HepG2 (cell line): Measurements from ENCODE around the gene APEX1. TPM values are rescaled to one million over a fixed set of nuclear protein-coding genes. Genes with fewer than 3 reads are reported as not detected.

Experiments used
- ETV6 ChIP-seq: sonication (generic); formaldehyde crosslinking; conservative IDR thresholded peaks from 2 replicates; pipeline ENCODE4 v1.4.0; 2020; ENCODE audit warnings: missing genetic modification reagents
- MBNL3 ChIP-seq: fragments of 250-450 bp; sonication (Bioruptor Pico); conservative IDR thresholded peaks from 2 replicates; pipeline ENCODE4 v1.8.0; 2022; ENCODE audit warnings: mild to moderate bottlenecking, inconsistent platforms
- NFATC3 ChIP-seq: sonication (generic); formaldehyde crosslinking; IDR thresholded peaks from 2 replicates; pipeline ENCODE4 v1.5.1; 2020; ENCODE audit warnings: mild to moderate bottlenecking, missing genetic modification reagents
- RFX3 ChIP-seq: IDR thresholded peaks from 2 replicates; pipeline ENCODE4 v1.6.1; 2016; ENCODE audit warnings: missing biosample characterization, missing genetic modification reagents
- SALL1 ChIP-seq: sonication (generic); formaldehyde crosslinking; IDR thresholded peaks from 2 replicates; pipeline ENCODE4 v1.8.0; 2022; ENCODE audit warnings: mild to moderate bottlenecking, missing genetic modification reagents
- polyA plus RNA-seq, 8 experiments: library from polyadenylated mRNA; depleted of rRNA in 3 of 8; stranded (reverse) in 7 of 8; unstranded in 1 of 8; fragments of >200 nt; fragmentation: Illumina TruSeq in 4 of 8; extraction: Trizol in 4 of 8; gene quantifications; 2 replicates each; pipeline versions ENCODE4 v1.2.1 to v1.2.3, GENCODE V29; 2011 to 2016; ENCODE audit warnings: low read depth in 4 of 8, missing spikeins in 1 of 8, mixed read lengths in 1 of 8; ENCODE audit not compliant: insufficient read depth in 1 of 8
- total RNA-seq, 5 experiments: library from RNA; depleted of rRNA; stranded (reverse); fragments of >200 nt; fragmentation: Illumina TruSeq; extraction: Trizol; gene quantifications; 2 replicates each; pipeline ENCODE4 v1.2.3, GENCODE V29; 2016; ENCODE audit warnings: low read depth in 1 of 5
- TF ChIP-seq, protein P1 (sequence below): sonication (generic); formaldehyde crosslinking; IDR thresholded peaks from 2 replicates; pipeline ENCODE4 v1.8.1; 2022; ENCODE audit warnings: low read depth, mild to moderate bottlenecking, missing genetic modification reagents
- TF ChIP-seq, protein P2 (sequence below): sonication (generic); formaldehyde crosslinking; IDR thresholded peaks from 2 replicates; pipeline ENCODE4 v1.5.0; 2020; ENCODE audit warnings: mild to moderate bottlenecking, missing genetic modification reagents, borderline replicate concordance
- TF ChIP-seq, protein P3 (sequence below): sonication (generic); formaldehyde crosslinking; IDR thresholded peaks from 2 replicates; pipeline ENCODE4 v1.4.0; 2020; ENCODE audit warnings: missing genetic modification reagents, borderline replicate concordance
- TF ChIP-seq, protein P4 (sequence below): sonication (generic); formaldehyde crosslinking; IDR thresholded peaks from 2 replicates; pipeline ENCODE4 v1.4.0; 2020; ENCODE audit warnings: missing genetic modification reagents, borderline replicate concordance
- TF ChIP-seq, protein P5 (sequence below): sonication (generic); formaldehyde crosslinking; IDR thresholded peaks from 2 replicates; pipeline ENCODE4 v1.8.0; 2022; ENCODE audit warnings: mild to moderate bottlenecking, missing genetic modification reagents; ENCODE audit not compliant: insufficient replicate concordance

APEX1 gene
- total and polyA plus RNA-seq, 2 of the 13 experiments (the other 11 are each of a cell fraction or from before 2014, with no cell fraction given) = 171 to 405 TPM

DNA sequence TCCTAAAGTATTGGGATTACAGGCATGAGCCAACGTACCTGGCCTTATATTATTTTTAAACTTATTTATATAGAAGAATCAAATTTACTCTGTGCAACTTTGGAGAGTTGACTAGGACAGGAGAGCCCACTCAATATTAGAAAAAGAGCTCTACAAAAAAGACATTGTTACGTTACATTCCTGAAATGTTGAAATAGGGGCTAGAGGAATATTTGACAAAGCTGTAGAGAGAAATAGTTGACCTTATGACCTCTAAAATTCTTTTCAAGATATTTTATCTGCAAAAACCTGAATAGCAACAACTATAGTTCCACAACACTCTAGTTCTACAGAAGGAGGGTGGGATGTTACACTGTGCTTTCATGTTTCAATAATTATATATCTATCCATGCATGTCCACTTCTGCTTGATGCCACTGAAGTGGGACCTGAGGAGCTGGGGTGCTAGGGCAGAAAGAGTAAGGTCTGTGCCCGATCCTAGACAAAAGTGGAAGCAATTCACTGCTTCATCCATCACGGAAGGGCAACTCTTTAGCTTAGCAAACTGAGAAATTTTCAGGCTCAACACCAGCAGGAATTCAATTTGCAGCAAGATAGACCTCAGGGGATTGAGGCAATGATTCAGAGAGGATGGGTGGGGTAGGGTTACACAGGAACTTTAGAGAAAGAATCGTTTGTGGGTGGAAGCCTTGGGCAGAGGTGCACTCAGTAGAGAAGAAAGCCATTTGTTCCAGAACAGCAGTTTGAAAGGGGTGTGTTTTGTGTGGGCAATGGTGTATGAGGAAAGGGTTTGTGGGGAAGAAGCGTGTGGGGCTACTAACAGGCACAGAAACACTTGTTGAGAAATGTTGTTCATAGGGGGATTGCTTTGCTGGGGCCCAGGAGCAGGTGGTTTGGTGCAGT is 34.3 kb downstream of the APEX1 start (continued):
- TF ChIP-seq MBNL3 (no peak), NFATC3 (CRISPR knock-in tag) (no peak), SALL1 (CRISPR knock-in tag) (no peak), ETV6 (no peak), RFX3 (CRISPR knock-in tag) (no peak)
- TF ChIP-seq, protein P1, sequence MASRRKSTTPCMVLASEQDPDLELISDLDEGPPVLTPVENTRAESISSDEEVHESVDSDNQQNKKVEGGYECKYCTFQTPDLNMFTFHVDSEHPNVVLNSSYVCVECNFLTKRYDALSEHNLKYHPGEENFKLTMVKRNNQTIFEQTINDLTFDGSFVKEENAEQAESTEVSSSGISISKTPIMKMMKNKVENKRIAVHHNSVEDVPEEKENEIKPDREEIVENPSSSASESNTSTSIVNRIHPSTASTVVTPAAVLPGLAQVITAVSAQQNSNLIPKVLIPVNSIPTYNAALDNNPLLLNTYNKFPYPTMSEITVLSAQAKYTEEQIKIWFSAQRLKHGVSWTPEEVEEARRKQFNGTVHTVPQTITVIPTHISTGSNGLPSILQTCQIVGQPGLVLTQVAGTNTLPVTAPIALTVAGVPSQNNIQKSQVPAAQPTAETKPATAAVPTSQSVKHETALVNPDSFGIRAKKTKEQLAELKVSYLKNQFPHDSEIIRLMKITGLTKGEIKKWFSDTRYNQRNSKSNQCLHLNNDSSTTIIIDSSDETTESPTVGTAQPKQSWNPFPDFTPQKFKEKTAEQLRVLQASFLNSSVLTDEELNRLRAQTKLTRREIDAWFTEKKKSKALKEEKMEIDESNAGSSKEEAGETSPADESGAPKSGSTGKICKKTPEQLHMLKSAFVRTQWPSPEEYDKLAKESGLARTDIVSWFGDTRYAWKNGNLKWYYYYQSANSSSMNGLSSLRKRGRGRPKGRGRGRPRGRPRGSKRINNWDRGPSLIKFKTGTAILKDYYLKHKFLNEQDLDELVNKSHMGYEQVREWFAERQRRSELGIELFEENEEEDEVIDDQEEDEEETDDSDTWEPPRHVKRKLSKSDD (CRISPR knock-in tag) = no peak
- TF ChIP-seq, protein P2, sequence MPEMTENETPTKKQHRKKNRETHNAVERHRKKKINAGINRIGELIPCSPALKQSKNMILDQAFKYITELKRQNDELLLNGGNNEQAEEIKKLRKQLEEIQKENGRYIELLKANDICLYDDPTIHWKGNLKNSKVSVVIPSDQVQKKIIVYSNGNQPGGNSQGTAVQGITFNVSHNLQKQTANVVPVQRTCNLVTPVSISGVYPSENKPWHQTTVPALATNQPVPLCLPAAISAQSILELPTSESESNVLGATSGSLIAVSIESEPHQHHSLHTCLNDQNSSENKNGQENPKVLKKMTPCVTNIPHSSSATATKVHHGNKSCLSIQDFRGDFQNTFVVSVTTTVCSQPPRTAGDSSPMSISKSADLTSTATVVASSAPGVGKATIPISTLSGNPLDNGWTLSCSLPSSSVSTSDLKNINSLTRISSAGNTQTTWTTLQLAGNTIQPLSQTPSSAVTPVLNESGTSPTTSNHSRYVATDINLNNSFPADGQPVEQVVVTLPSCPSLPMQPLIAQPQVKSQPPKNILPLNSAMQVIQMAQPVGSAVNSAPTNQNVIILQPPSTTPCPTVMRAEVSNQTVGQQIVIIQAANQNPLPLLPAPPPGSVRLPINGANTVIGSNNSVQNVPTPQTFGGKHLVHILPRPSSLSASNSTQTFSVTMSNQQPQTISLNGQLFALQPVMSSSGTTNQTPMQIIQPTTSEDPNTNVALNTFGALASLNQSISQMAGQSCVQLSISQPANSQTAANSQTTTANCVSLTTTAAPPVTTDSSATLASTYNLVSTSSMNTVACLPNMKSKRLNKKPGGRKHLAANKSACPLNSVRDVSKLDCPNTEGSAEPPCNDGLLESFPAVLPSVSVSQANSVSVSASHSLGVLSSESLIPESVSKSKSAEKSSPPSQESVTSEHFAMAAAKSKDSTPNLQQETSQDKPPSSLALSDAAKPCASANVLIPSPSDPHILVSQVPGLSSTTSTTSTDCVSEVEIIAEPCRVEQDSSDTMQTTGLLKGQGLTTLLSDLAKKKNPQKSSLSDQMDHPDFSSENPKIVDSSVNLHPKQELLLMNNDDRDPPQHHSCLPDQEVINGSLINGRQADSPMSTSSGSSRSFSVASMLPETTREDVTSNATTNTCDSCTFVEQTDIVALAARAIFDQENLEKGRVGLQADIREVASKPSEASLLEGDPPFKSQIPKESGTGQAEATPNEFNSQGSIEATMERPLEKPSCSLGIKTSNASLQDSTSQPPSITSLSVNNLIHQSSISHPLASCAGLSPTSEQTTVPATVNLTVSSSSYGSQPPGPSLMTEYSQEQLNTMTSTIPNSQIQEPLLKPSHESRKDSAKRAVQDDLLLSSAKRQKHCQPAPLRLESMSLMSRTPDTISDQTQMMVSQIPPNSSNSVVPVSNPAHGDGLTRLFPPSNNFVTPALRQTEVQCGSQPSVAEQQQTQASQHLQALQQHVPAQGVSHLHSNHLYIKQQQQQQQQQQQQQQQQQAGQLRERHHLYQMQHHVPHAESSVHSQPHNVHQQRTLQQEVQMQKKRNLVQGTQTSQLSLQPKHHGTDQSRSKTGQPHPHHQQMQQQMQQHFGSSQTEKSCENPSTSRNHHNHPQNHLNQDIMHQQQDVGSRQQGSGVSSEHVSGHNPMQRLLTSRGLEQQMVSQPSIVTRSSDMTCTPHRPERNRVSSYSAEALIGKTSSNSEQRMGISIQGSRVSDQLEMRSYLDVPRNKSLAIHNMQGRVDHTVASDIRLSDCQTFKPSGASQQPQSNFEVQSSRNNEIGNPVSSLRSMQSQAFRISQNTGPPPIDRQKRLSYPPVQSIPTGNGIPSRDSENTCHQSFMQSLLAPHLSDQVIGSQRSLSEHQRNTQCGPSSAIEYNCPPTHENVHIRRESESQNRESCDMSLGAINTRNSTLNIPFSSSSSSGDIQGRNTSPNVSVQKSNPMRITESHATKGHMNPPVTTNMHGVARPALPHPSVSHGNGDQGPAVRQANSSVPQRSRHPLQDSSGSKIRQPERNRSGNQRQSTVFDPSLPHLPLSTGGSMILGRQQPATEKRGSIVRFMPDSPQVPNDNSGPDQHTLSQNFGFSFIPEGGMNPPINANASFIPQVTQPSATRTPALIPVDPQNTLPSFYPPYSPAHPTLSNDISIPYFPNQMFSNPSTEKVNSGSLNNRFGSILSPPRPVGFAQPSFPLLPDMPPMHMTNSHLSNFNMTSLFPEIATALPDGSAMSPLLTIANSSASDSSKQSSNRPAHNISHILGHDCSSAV = no peak
- TF ChIP-seq, protein P3, sequence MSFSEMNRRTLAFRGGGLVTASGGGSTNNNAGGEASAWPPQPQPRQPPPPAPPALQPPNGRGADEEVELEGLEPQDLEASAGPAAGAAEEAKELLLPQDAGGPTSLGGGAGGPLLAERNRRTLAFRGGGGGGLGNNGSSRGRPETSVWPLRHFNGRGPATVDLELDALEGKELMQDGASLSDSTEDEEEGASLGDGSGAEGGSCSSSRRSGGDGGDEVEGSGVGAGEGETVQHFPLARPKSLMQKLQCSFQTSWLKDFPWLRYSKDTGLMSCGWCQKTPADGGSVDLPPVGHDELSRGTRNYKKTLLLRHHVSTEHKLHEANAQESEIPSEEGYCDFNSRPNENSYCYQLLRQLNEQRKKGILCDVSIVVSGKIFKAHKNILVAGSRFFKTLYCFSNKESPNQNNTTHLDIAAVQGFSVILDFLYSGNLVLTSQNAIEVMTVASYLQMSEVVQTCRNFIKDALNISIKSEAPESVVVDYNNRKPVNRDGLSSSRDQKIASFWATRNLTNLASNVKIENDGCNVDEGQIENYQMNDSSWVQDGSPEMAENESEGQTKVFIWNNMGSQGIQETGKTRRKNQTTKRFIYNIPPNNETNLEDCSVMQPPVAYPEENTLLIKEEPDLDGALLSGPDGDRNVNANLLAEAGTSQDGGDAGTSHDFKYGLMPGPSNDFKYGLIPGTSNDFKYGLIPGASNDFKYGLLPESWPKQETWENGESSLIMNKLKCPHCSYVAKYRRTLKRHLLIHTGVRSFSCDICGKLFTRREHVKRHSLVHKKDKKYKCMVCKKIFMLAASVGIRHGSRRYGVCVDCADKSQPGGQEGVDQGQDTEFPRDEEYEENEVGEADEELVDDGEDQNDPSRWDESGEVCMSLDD (CRISPR knock-in tag) = no peak
- TF ChIP-seq, protein P4, sequence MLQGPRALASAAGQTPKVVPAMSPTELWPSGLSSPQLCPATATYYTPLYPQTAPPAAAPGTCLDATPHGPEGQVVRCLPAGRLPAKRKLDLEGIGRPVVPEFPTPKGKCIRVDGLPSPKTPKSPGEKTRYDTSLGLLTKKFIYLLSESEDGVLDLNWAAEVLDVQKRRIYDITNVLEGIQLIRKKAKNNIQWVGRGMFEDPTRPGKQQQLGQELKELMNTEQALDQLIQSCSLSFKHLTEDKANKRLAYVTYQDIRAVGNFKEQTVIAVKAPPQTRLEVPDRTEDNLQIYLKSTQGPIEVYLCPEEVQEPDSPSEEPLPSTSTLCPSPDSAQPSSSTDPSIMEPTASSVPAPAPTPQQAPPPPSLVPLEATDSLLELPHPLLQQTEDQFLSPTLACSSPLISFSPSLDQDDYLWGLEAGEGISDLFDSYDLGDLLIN = no peak
- TF ChIP-seq, protein P5, sequence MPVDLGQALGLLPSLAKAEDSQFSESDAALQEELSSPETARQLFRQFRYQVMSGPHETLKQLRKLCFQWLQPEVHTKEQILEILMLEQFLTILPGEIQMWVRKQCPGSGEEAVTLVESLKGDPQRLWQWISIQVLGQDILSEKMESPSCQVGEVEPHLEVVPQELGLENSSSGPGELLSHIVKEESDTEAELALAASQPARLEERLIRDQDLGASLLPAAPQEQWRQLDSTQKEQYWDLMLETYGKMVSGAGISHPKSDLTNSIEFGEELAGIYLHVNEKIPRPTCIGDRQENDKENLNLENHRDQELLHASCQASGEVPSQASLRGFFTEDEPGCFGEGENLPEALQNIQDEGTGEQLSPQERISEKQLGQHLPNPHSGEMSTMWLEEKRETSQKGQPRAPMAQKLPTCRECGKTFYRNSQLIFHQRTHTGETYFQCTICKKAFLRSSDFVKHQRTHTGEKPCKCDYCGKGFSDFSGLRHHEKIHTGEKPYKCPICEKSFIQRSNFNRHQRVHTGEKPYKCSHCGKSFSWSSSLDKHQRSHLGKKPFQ = no peak
